ENCODE results near the gene EPC2.

EPC2 gene, protein sequence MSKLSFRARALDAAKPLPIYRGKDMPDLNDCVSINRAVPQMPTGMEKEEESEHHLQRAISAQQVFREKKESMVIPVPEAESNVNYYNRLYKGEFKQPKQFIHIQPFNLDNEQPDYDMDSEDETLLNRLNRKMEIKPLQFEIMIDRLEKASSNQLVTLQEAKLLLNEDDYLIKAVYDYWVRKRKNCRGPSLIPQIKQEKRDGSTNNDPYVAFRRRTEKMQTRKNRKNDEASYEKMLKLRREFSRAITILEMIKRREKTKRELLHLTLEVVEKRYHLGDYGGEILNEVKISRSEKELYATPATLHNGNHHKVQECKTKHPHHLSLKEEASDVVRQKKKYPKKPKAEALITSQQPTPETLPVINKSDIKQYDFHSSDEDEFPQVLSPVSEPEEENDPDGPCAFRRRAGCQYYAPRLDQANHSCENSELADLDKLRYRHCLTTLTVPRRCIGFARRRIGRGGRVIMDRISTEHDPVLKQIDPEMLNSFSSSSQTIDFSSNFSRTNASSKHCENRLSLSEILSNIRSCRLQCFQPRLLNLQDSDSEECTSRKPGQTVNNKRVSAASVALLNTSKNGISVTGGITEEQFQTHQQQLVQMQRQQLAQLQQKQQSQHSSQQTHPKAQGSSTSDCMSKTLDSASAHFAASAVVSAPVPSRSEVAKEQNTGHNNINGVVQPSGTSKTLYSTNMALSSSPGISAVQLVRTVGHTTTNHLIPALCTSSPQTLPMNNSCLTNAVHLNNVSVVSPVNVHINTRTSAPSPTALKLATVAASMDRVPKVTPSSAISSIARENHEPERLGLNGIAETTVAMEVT

DNA sequence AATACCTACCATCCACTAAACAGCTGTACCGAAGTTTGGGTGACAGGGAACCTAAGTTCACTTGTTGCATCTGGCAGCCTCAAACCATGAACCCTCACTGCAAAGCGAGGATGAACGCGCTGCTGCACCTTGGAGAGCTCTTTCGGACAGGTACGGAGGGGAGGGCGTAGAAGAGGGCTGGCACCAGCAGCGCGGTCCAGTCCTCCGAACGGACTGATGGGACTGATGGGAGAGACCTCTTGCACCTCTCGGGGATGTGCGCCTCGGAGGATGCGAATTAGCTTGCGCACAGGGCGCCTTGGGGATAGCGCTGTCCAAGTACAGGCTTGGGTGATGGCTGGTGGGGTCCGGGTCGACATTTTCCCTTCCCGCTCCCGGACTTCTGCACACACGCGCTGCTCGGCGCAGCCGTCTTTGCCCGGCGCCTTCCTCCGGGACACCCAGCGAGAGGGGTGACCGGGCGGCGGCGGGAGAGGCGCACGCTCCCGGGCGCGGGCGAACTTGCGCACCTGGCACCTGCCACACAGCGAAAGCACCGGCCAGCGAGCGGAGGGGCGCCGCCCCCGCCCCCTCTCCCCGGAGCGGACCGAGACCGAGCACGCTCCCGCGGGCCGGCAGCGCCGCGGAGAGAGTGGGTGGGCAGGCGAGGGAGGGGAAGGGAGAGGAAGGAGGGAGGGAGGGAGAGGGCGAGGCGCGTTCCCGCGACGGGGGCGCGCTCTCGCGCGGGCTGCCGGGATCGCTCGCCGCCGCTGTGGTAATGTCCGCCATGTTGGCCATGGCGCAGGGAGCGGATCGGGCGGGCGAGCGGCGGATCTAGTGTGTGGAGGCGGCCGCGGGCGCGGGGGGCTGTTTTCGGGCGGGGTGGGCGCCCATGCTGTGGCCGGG lies at the start of gene EPC2:
Gene EPC2, plus strand, starts transcription at position 754 of the 885 bp plus-strand sequence. CDS start 267 bp downstream, outside the sequence.
- DNase-seq = peak; percentile 53

GRCh38 chr2:148596018-148596417 lies 48.5 kb upstream of the EPC2 start:
- DNase-seq = no peak

GRCh38 chr2:148599109-148599991 lies 45.2 kb upstream of the EPC2 start:
- peak; percentile 14 for DNase-seq

- no peak for DNase-seq
These were observed 41.5 kb upstream of the EPC2 start for GRCh38 chr2:148602885-148603561.

DNA sequence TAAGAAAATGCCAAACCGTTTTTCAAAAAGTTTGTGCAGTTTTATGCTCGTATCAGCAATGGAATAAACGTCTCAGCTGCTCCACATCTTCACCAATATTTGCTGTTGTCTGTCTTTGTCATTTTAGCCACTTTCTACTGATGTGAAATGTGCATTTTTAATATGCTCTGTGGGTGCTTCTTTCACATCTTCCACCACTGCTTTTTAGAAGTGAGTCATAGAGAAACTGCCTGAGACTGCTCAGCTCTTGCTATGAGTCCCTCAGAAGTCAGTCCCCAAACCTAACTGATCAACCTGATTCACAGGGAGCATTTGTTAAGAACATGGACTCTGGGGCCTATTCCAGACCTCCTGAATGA lies 41.0 kb upstream of the EPC2 start:
- DNase-seq = no peak

DNA sequence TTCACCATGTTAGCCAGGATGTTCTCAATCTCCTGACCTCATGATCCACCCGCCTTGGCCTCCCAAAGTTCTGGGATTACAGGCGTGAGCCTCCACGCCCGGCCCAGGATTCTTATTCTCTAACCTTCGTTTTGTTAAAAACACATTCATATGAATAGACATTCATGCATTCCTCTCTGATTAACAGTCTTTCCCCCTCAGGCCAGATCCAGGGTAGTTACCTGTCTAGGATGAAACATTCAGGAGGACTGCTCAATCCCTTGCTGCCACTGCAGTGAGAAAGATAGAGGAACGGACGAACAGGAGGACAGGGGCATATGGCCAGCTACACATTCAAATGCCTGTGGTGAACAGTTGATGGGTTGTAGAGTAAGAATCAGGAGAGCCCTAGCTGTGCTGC lies 39.6 kb upstream of the EPC2 start:
- no peak for DNase-seq

DNA sequence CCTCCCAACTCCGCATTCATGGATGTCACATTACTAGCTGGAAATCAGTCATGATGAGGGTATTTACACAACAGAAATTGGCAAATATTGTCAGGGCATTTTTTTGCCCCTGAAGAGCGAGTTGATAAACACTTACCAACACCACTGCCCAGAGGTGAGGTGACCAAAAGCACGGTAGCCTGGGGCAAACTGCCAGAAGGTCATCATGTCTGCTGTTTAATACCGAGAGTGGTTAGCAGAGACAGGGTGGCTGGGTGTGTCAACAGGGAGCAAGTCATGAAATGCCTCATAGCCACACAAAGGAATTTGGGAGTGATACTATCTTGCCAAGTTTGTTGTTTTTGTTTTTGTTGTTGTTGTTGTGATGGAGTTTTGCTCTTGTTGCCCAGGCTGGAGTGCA lies 37.0 kb upstream of the EPC2 start:
- no peak for DNase-seq

DNA sequence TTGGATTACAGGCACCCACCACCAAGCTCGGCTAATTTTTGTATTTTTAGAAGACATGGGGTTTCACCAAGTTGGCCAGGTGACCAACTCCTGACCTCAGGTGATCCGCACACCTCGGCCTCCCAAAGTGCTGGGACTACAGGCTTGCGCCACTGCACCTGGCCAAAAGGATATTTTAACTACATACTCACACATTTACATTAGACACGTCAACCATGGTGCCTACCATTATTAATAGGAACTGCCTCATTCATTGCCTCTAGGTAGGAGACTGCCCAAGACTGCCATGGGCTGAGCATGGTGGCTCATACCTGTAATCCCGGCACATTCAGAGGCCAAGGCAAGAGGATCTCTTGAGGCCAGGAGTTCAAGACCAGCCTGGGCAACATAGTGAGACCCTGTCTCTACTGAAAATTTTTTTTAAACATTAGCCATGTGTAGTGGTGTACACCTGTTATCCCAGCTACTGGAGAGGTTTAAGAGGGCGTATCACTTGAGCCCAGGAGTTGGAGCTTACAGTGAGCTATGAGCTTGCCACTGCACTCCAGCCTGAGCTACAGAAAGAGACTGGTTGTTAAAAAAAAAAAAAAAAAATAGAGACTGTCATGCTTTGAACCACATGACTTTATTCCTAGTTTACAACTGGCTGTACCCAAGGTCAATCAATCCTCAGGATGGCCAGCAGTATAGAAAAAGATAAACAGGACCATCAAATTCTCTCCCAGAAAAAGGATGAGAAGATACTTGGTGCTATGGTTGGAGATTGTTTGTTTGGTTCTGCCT lies 31.1 kb upstream of the EPC2 start:
- peak; percentile 59 for DNase-seq

DNA sequence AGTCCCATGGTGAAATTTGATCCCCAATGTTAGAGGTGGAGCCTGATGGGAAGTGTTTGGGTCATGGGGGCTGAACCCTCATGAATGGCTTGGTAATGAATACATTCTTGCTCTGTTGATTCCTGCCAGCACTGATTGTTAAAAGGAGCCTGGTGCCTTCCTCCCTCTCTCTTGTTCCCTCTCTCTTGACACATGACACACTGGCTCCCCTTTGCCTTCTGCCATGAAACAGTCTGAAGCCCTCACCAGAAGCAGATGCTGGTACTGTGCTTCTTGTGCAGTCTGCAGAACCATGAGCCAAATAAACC lies 30.6 kb upstream of the EPC2 start:
- peak; percentile 61 for DNase-seq

DNA sequence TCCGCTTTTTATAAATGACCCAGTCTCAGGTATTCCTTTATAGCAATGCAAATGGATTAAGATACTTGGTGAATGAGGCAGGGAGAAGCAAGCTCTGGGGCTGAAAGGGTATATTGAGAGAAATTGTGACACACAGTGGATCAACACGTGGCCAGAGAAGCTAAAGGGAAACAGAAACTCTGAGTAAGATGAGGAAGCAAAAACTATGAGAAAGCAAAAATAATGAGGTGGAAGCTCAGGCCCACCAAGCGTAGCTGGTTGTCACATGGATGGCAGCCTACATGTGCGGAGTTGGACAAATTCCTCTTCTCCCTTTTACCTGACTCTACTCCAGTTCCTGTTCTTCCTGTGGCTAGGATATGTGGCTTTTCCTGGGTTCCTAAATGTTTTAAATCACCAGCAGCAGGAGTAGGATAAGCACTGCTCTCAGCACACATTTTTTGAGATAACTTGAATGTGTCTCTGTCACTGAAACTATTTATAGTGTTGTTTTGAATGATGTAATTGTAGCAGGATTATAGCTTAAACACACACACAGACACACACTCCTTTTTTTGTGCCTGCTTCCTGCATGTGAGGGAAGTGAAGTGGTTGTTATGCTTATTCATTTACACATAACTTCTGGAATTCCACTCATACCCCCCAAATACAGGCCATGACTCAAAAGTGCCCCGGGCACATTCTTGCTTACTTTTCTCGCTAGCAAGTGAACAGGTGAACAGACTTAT lies 30.1 kb upstream of the EPC2 start:
- DNase-seq = no peak

DNA sequence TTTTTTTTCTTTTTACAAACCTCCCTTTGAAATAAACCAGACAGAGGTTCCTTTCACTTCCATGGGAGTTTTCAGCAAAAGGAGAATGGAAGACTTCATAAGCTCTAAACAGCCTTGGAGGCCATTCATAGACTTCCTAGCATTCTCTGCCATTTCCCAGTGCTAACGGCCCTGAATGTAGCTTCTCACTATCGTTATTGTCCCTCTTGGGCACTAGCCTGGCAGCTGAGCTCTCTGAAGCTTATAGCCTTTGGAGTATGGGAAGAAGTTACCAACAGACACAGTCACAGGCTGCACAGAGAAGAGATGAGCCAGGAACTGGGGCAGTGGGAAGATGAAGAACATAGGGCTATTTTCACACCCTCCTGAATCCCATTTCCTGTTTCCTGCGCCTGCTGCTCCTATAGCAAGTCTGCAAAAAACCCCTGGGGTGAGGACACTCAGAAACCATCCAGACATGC lies 29.1 kb upstream of the EPC2 start:
- DNase-seq = no peak

DNA sequence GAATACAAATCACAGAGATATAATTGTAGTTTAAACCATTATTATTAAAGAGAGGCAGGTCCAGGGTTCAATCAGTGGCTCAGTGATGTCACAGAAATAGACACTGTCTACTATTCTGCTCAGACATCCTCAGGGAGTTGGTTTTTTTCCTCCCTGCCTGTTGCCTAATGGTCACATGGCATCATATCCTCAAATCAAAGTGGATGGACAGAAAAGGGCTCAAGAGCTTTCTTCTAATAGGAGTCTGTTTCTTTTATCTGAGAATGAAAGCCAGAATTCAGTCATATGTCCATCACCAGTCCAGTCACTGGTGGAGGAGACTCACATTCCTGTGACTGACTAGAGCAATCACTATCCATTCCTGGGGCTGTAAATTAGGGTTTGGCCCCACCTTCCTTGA lies 27.9 kb upstream of the EPC2 start:
- no peak for DNase-seq

- DNase-seq = no peak
These were observed 27.3 kb upstream of the EPC2 start for GRCh38 chr2:148617219-148617618.

DNA sequence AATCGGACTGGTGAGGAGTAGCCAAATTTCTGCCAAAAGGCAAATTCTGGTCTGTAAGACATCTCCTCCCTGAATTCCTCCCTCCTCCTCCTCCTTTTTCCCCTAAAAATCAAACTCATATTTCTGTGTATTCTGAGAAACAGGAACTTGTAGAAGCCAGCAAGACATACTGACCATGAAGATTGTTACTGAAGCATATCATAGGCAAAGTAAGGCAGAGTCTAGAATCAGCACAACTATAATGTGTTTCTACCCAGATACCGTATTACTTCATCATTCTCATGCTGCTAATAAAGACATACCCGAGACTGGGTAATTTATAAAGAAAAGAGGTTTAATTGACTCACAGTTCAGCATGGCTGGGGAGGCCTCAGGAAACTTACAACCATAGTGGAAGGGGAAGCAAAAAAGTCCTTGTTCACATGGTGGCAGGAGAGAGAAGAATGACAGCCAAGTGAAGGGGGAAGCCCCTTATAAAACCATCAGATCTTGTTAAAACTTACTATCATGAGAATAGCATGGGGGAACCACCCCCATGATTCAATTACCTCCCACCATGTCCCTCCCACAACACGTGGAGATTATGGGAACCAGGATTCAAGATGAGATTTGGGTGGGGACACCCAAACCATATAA lies 24.9 kb upstream of the EPC2 start:
- DNase-seq = no peak

GRCh38 chr2:148622366-148622765 lies 22.2 kb upstream of the EPC2 start:
- DNase-seq = no peak

DNA sequence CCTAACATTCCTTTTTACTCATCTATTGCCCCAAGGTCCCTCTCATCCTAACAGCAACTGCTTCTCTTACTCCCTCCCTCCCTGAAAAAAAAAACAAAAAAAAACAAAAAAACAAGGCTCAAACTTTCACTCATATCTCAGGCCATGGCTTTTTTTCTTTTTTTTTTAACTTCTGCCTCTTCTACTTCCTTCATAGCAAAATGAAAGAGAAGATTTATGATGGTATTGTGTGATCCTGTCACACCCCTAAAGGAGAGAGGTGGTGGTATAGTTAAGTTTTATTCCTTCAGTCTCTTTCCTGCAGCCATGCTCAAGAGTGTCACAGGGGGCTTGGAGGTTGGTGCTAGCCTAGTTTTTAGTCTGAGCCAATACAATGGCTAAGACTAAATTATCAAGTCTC lies 21.5 kb upstream of the EPC2 start:
- no peak for DNase-seq

DNA sequence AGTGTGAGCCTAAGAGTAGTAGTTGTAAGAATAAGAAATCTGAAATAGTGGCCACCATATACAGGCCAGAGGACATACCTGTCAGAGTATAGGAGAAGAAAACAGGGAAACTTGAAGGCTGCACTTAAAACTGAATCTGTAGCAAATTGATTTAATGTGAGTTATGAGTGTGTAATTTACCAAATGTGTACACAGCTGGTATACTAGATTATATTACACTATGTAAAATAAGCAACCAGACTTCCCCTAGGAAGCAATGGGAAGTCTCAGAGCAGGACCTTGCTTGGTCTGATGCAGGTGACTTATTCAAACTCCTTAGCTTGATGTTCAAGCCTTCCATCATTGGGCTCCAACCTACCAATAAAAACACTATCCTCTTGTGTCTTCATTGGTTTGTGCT lies 17.3 kb upstream of the EPC2 start:
- DNase-seq = no peak

DNA sequence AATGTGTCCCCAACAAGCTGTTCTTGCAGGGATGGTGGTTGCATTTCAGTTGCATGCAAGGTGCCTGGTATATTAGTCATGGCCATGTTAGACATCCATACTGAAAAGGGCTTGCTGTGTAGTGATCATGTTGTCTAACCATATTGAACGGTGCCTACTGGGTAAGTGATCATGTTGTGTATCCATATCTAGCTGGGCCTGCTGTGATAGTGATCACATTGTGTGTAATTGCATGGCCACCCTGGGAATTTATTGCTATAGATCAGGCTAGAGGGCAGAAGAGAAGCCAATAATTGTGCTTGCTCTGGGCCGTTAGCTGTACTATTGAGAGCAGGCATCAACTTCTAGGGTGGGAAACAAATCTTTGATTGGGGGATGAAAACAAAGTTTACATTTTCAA lies 9.8 kb upstream of the EPC2 start:
- DNase-seq = no peak

- no peak for DNase-seq
These were observed 6.0 kb upstream of the EPC2 start for GRCh38 chr2:148638543-148638942.

DNA sequence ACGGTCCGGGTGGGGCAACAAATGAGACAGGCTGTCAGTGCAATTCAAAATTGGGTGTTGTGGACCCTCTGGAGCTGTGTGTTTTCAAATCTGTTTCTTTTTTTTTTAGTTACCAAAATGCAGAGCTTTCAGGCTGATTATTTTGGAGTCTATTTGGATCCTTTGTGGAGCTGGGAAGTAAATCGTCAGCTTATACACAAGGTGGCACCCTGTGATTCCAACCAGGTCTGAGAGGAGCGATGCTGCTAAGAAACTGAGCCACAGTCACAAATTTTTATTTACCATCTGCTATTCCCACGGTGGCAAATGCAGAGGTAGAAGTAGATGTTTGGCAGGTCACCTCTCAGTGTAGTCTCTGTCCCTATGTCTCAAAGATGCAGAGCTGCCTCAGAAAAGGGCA lies 3.8 kb upstream of the EPC2 start:
- DNase-seq = no peak
